ENCODE measurements around the gene DLG2. TPM values are rescaled to one million over a fixed set of nuclear protein-coding genes. Genes with fewer than 3 reads are reported as not detected.

DLG2 gene
- total RNA-seq, 2 donors from 2014 or later, result 3.8 to 16.4 TPM

GRCh38 chr11:84230402-84230801, 1396.7 kb downstream of the DLG2 start:
- Histone ChIP-seq H3K36me3 (no peaks in the 10 kb centered on the region), H3K27ac (no peak overlapping the region), H3K4me3 (no peak overlapping the region), H3K4me1 (ENCODE audit: control insufficient read depth in 1 of 2, low read depth in 2 of 2) (peaks cover 7 to 8% of the 10 kb centered on the region in 2 donors), H3K9me3 (no peaks in the 10 kb centered on the region), H3K27me3 (replicated peaks; ENCODE audit: insufficient read depth) (no peaks in the 10 kb centered on the region)
- no peak for ATAC-seq (ENCODE audit: insufficient number of reproducible peaks, low FRiP score, low read depth)
- TF ChIP-seq CTCF (IDR thresholded peaks at IDR 0.05), result no peak
- DNase-seq (ENCODE audit: low spot score), result no peak

- no peaks in the 10 kb centered on the region for H3K27me3 ChIP-seq (replicated peaks; ENCODE audit: insufficient read depth)
- no peak overlapping the region for H3K27ac ChIP-seq
- ATAC-seq (ENCODE audit: insufficient number of reproducible peaks, low FRiP score, low read depth) (no peak), DNase-seq (ENCODE audit: low spot score) (no peak)
- H3K9me3 ChIP-seq, result no peaks in the 10 kb centered on the region
- H3K4me1 ChIP-seq (ENCODE audit: control insufficient read depth in 1 of 2, low read depth in 2 of 2), result peaks cover 7 to 13% of the 10 kb centered on the region in 2 donors
- TF ChIP-seq CTCF (IDR thresholded peaks at IDR 0.05), result no peak
- H3K36me3 ChIP-seq, result no peaks in the 10 kb centered on the region
- no peak overlapping the region for H3K4me3 ChIP-seq
These were observed 1399.0 kb downstream of the DLG2 start for GRCh38 chr11:84227970-84228665.

- Histone ChIP-seq H3K4me3 (no peak overlapping the region), H3K9me3 (no peaks in the 10 kb centered on the region), H3K4me1 (ENCODE audit: control insufficient read depth in 1 of 2, low read depth in 2 of 2) (peaks cover 14 to 16% of the 10 kb centered on the region in 2 donors), H3K27ac (no peak overlapping the region), H3K27me3 (replicated peaks; ENCODE audit: insufficient read depth) (no peaks in the 10 kb centered on the region), H3K36me3 (no peaks in the 10 kb centered on the region)
- DNase-seq (ENCODE audit: low spot score) (no peak), ATAC-seq (ENCODE audit: insufficient number of reproducible peaks, low FRiP score, low read depth) (no peak)
- no peak for TF ChIP-seq CTCF (IDR thresholded peaks at IDR 0.05)
These were observed 1403.1 kb downstream of the DLG2 start for GRCh38 chr11:84224042-84224441.

- H3K36me3 ChIP-seq, result no peaks in the 10 kb centered on the region
- peaks cover 15 to 16% of the 10 kb centered on the region in 2 donors for H3K4me1 ChIP-seq (ENCODE audit: control insufficient read depth in 1 of 2, low read depth in 2 of 2)
- peak overlapping the region in 1 of 2 donors; percentile 11 for H3K27ac ChIP-seq
- H3K27me3 ChIP-seq (replicated peaks; ENCODE audit: insufficient read depth), result no peaks in the 10 kb centered on the region
- H3K4me3 ChIP-seq, result no peak overlapping the region
- ATAC-seq (ENCODE audit: insufficient number of reproducible peaks, low FRiP score, low read depth), result no peak
- H3K9me3 ChIP-seq, result no peaks in the 10 kb centered on the region
- TF ChIP-seq CTCF (IDR thresholded peaks at IDR 0.05), result no peak
- DNase-seq (ENCODE audit: low spot score), result no peak
These were observed 1408.8 kb downstream of the DLG2 start for GRCh38 chr11:84218318-84218717.

GRCh38 chr11:84215672-84216071, 1411.5 kb downstream of the DLG2 start:
- no peak for ATAC-seq (ENCODE audit: insufficient number of reproducible peaks, low FRiP score, low read depth)
- no peak overlapping the region for H3K4me3 ChIP-seq
- H3K36me3 ChIP-seq, result no peaks in the 10 kb centered on the region
- H3K9me3 ChIP-seq, result no peaks in the 10 kb centered on the region
- no peaks in the 10 kb centered on the region for H3K27me3 ChIP-seq (replicated peaks; ENCODE audit: insufficient read depth)
- no peak for DNase-seq (ENCODE audit: low spot score)
- TF ChIP-seq CTCF (IDR thresholded peaks at IDR 0.05), result no peak
- H3K4me1 ChIP-seq (ENCODE audit: control insufficient read depth in 1 of 2, low read depth in 2 of 2), result peaks cover 15 to 16% of the 10 kb centered on the region in 2 donors
- H3K27ac ChIP-seq, result no peak overlapping the region

Measured in thoracic aorta (tissue), 2 donors.